GM23248 (cell line): Measurements from ENCODE around the gene TSPAN2.

ENCODE experiments used
- EZH2 ChIP-seq: fragments of 200-600 bp; sonication (generic); IDR thresholded peaks from 2 replicates; pipeline ENCODE4 v1.6.1; 2018; ENCODE audit warnings: antibody characterized with exemption, mild to moderate bottlenecking; ENCODE audit not compliant: insufficient read depth, poor library complexity, severe bottlenecking
- EZH2phosphoT487 ChIP-seq: fragments of 200-600 bp; sonication (generic); IDR thresholded peaks from 2 replicates; pipeline ENCODE4 v1.6.1; 2018; ENCODE audit warnings: antibody characterized with exemption, moderate library complexity, mild to moderate bottlenecking, low read depth; ENCODE audit not compliant: insufficient read depth

- no peak for TF ChIP-seq EZH2
- TF ChIP-seq EZH2phosphoT487: no peak
These were observed 26.3 kb upstream of the TSPAN2 start for GRCh38 chr1:115115521-115116161.
